ENCODE measurements around the gene TPRG1L. TPM values are rescaled to one million over a fixed set of nuclear protein-coding genes. Genes with fewer than 3 reads are reported as not detected.

The TPRG1L gene
- total RNA-seq, 1 experiment from 2014 or later = 32.0 TPM

GRCh38 chr1:3658231-3658615 lies 33.4 kb downstream of the TPRG1L start:
- Histone ChIP-seq H3K27ac (ENCODE audit: low read length) (no peak overlapping the region), H3K9ac (ENCODE audit: low read length) (no peak overlapping the region), H3F3A (ENCODE audit: low read length, unreplicated experiment) (no peaks in the 10 kb centered on the region), H3K27me3 (ENCODE audit: low read length) (peaks cover 57% of the 10 kb centered on the region), H2AFZ (ENCODE audit: low read length) (no peak overlapping the region), H4K20me1 (ENCODE audit: low read length) (no peaks in the 10 kb centered on the region), H3K9me3 (ENCODE audit: low read length) (no peaks in the 10 kb centered on the region), H3K9me2 (replicated peaks; ENCODE audit: low read length) (no peaks in the 10 kb centered on the region), H3K4me3 (ENCODE audit: low read length) (no peak overlapping the region), H3K36me3 (ENCODE audit: low read depth, low read length) (no peaks in the 10 kb centered on the region), H3K79me2 (ENCODE audit: low read length) (no peaks in the 10 kb centered on the region), H3K4me1 (ENCODE audit: insufficient read depth, low read length) (no peaks in the 10 kb centered on the region), H3K4me2 (ENCODE audit: low read length) (no peak overlapping the region)
- TF ChIP-seq EZH2phosphoT487 (IDR thresholded peaks at IDR 0.05; ENCODE audit: borderline replicate concordance, low read length) (no peak), EZH2 (IDR thresholded peaks at IDR 0.05; ENCODE audit: low read length, unreplicated experiment) (no peak), CTCF (conservative IDR thresholded peaks at IDR 0.05; ENCODE audit: low read depth, low read length) (no peak)
- ATAC-seq = no peak
- intact Hi-C loops (cut with micrococcal nuclease) = no loop called here
- BruUV-seq (replicated peaks) = no TSS peak
- ChIA-PET CTCF (no interaction called here), POLR2A (ENCODE audit: unreplicated experiment) (no interaction called here)
- no peak for DNase-seq

DNA sequence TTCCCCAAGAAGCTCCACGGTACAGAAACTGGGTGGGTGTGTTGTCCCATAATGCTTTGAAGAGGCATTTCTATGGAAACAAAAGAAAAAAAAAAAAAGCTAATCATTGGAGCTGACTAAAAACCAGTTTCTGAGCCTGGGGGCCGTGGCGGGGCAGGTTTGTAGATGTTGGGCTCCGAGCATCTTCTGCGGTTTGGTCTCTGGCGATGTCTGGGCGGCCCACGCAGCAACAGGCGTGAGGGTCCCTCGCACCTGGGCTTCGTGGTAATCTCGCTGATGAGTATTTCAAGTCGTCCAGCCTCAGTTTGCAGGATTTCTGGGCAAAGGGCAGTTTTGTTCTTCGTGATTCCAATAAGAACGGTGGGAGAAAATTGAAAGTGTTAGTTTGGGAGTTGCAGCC lies 34.3 kb downstream of the TPRG1L start:
- Histone ChIP-seq H3K9me2 (replicated peaks; ENCODE audit: low read length) (no peaks in the 10 kb centered on the region), H3K4me1 (ENCODE audit: insufficient read depth, low read length) (no peaks in the 10 kb centered on the region), H2AFZ (ENCODE audit: low read length) (no peak overlapping the region), H4K20me1 (ENCODE audit: low read length) (no peaks in the 10 kb centered on the region), H3K27me3 (ENCODE audit: low read length) (peaks cover 48% of the 10 kb centered on the region), H3K27ac (ENCODE audit: low read length) (no peak overlapping the region), H3K4me2 (ENCODE audit: low read length) (no peak overlapping the region), H3K36me3 (ENCODE audit: low read depth, low read length) (no peaks in the 10 kb centered on the region), H3K9ac (ENCODE audit: low read length) (no peak overlapping the region), H3F3A (ENCODE audit: low read length, unreplicated experiment) (no peaks in the 10 kb centered on the region), H3K4me3 (ENCODE audit: low read length) (no peak overlapping the region), H3K9me3 (ENCODE audit: low read length) (no peaks in the 10 kb centered on the region), H3K79me2 (ENCODE audit: low read length) (no peaks in the 10 kb centered on the region)
- CTCF ChIA-PET = no interaction called here
- BruUV-seq (replicated peaks) = no TSS peak
- intact Hi-C loops (cut with micrococcal nuclease) = no loop called here
- POLR2A ChIA-PET (ENCODE audit: unreplicated experiment) = no interaction called here
- TF ChIP-seq EZH2phosphoT487 (IDR thresholded peaks at IDR 0.05; ENCODE audit: borderline replicate concordance, low read length) (no peak), CTCF (conservative IDR thresholded peaks at IDR 0.05; ENCODE audit: low read depth, low read length) (no peak), EZH2 (IDR thresholded peaks at IDR 0.05; ENCODE audit: low read length, unreplicated experiment) (no peak)
- ATAC-seq (no peak), DNase-seq (no peak)

DNA sequence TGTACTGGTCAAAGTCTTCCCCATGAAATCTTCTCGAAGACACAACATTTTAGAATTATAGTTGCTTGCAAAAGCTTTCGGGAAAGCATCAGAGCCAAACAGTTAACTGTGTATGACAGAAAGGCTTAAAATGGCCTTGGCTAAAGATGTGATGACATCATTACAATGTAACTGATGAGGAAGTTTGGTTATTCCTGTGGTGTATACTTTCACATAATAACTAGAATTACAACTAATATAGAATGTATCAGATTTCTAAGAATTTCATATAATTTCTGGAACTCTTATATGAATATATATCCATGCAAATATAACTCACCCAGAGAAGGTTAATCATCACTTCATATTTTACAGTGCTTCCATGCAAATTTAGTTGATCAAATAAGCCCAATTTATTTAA lies 35.9 kb downstream of the TPRG1L start:
- TF ChIP-seq CTCF (conservative IDR thresholded peaks at IDR 0.05; ENCODE audit: low read depth, low read length) = no peak
- no peak for TF ChIP-seq EZH2phosphoT487 (IDR thresholded peaks at IDR 0.05; ENCODE audit: borderline replicate concordance, low read length)
- no peak for TF ChIP-seq EZH2 (IDR thresholded peaks at IDR 0.05; ENCODE audit: low read length, unreplicated experiment)
- Histone ChIP-seq H3K79me2 (ENCODE audit: low read length) (no peaks in the 10 kb centered on the region), H3K9ac (ENCODE audit: low read length) (no peak overlapping the region), H3K36me3 (ENCODE audit: low read depth, low read length) (no peaks in the 10 kb centered on the region), H3K4me3 (ENCODE audit: low read length) (no peak overlapping the region), H2AFZ (ENCODE audit: low read length) (no peak overlapping the region), H3F3A (ENCODE audit: low read length, unreplicated experiment) (no peaks in the 10 kb centered on the region), H3K27me3 (ENCODE audit: low read length) (peaks cover 32% of the 10 kb centered on the region), H3K27ac (ENCODE audit: low read length) (no peak overlapping the region), H3K9me3 (ENCODE audit: low read length) (no peaks in the 10 kb centered on the region), H3K4me1 (ENCODE audit: insufficient read depth, low read length) (no peaks in the 10 kb centered on the region), H3K4me2 (ENCODE audit: low read length) (no peak overlapping the region), H4K20me1 (ENCODE audit: low read length) (no peaks in the 10 kb centered on the region), H3K9me2 (replicated peaks; ENCODE audit: low read length) (no peaks in the 10 kb centered on the region)
- DNase-seq (no peak), ATAC-seq (no peak)
- intact Hi-C loops (cut with micrococcal nuclease) = no loop called here
- ChIA-PET CTCF (no interaction called here), POLR2A (ENCODE audit: unreplicated experiment) (no interaction called here)
- BruUV-seq (replicated peaks) = no TSS peak
